Measurements from ENCODE around the gene DYNLT5.

Gene DYNLT5

DNA sequence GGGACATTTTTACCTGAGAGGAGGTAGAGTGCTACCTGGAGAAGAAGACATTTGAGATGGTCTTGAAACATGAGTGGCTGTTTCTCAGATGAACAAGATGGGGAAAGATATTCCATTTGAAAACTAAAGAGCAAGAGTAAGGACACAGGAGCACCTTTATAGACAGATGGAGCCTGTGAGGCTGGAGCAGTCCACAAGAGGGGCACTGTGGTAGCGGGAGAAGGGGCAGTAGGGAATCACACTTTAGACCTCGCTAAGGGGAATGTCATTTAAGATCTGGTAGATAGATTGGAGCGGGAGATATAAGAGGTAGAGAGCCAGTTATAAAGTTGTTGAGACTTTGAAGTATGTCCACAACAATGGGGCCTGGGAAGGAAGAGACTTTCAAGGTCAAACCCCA is 23.4 kb downstream of the DYNLT5 start:
- Histone ChIP-seq H3K36me3 (ENCODE audit: insufficient read depth, low read length) (no peaks in the 10 kb centered on the region), H3K4me1 (ENCODE audit: insufficient read depth, low read length, severe bottlenecking) (peaks cover 2% of the 10 kb centered on the region), H3K9me3 (ENCODE audit: low read length) (no peaks in the 10 kb centered on the region), H3K27ac (ENCODE audit: low read depth, low read length, poor library complexity, severe bottlenecking) (no peak overlapping the region), H3K4me3 (ENCODE audit: low read depth, low read length, poor library complexity, severe bottlenecking) (no peak overlapping the region), H3K79me2 (ENCODE audit: insufficient read depth, low read length) (no peaks in the 10 kb centered on the region), H3K9ac (ENCODE audit: low read length) (no peak overlapping the region), H3K27me3 (ENCODE audit: insufficient read depth, low read length) (no peaks in the 10 kb centered on the region), H3K4me2 (ENCODE audit: low read length) (no peak overlapping the region), H2AFZ (ENCODE audit: low read length) (no peak overlapping the region), H3K9me2 (ENCODE audit: low read depth, low read length) (no peaks in the 10 kb centered on the region), H3F3A (ENCODE audit: insufficient read depth, low read length) (no peaks in the 10 kb centered on the region), H4K20me1 (ENCODE audit: insufficient read depth, low read length) (no peaks in the 10 kb centered on the region)
- TF ChIP-seq, protein P1, sequence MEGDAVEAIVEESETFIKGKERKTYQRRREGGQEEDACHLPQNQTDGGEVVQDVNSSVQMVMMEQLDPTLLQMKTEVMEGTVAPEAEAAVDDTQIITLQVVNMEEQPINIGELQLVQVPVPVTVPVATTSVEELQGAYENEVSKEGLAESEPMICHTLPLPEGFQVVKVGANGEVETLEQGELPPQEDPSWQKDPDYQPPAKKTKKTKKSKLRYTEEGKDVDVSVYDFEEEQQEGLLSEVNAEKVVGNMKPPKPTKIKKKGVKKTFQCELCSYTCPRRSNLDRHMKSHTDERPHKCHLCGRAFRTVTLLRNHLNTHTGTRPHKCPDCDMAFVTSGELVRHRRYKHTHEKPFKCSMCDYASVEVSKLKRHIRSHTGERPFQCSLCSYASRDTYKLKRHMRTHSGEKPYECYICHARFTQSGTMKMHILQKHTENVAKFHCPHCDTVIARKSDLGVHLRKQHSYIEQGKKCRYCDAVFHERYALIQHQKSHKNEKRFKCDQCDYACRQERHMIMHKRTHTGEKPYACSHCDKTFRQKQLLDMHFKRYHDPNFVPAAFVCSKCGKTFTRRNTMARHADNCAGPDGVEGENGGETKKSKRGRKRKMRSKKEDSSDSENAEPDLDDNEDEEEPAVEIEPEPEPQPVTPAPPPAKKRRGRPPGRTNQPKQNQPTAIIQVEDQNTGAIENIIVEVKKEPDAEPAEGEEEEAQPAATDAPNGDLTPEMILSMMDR (IDR thresholded peaks at IDR 0.05; ENCODE audit: low read length) = no peak
- no peak for TF ChIP-seq EZH2 (IDR thresholded peaks at IDR 0.05; ENCODE audit: borderline replicate concordance, low read length)

- Histone ChIP-seq H3K36me3 (ENCODE audit: insufficient read depth, low read length) (no peaks in the 10 kb centered on the region), H3K27me3 (ENCODE audit: insufficient read depth, low read length) (no peaks in the 10 kb centered on the region), H3K9ac (ENCODE audit: low read length) (no peak overlapping the region), H2AFZ (ENCODE audit: low read length) (no peak overlapping the region), H3K4me2 (ENCODE audit: low read length) (no peak overlapping the region), H3K4me3 (ENCODE audit: low read depth, low read length, poor library complexity, severe bottlenecking) (no peak overlapping the region), H3K27ac (ENCODE audit: low read depth, low read length, poor library complexity, severe bottlenecking) (no peak overlapping the region), H3K9me2 (ENCODE audit: low read depth, low read length) (no peaks in the 10 kb centered on the region), H3K4me1 (ENCODE audit: insufficient read depth, low read length, severe bottlenecking) (no peaks in the 10 kb centered on the region), H3K79me2 (ENCODE audit: insufficient read depth, low read length) (no peaks in the 10 kb centered on the region), H4K20me1 (ENCODE audit: insufficient read depth, low read length) (no peaks in the 10 kb centered on the region), H3K9me3 (ENCODE audit: low read length) (no peaks in the 10 kb centered on the region), H3F3A (ENCODE audit: insufficient read depth, low read length) (no peaks in the 10 kb centered on the region)
- TF ChIP-seq, protein P1 (IDR thresholded peaks at IDR 0.05; ENCODE audit: low read length) = no peak
Observed at GRCh38 chr1:66777831-66778230, 25.6 kb downstream of the DYNLT5 start.

- H4K20me1 ChIP-seq (ENCODE audit: insufficient read depth, low read length) = no peaks in the 10 kb centered on the region
- no peak overlapping the region for H3K9ac ChIP-seq (ENCODE audit: low read length)
- H3K36me3 ChIP-seq (ENCODE audit: insufficient read depth, low read length) = no peaks in the 10 kb centered on the region
- no peaks in the 10 kb centered on the region for H3K4me1 ChIP-seq (ENCODE audit: insufficient read depth, low read length, severe bottlenecking)
- no peak overlapping the region for H2AFZ ChIP-seq (ENCODE audit: low read length)
- H3K27ac ChIP-seq (ENCODE audit: low read depth, low read length, poor library complexity, severe bottlenecking) = no peak overlapping the region
- H3K79me2 ChIP-seq (ENCODE audit: insufficient read depth, low read length) = no peaks in the 10 kb centered on the region
- H3F3A ChIP-seq (ENCODE audit: insufficient read depth, low read length) = no peaks in the 10 kb centered on the region
- TF ChIP-seq EZH2 (IDR thresholded peaks at IDR 0.05; ENCODE audit: borderline replicate concordance, low read length) = no peak
- TF ChIP-seq, protein P1 (IDR thresholded peaks at IDR 0.05; ENCODE audit: low read length) = no peak
- H3K4me2 ChIP-seq (ENCODE audit: low read length) = no peak overlapping the region
- no peaks in the 10 kb centered on the region for H3K9me2 ChIP-seq (ENCODE audit: low read depth, low read length)
- no peaks in the 10 kb centered on the region for H3K27me3 ChIP-seq (ENCODE audit: insufficient read depth, low read length)
- no peaks in the 10 kb centered on the region for H3K9me3 ChIP-seq (ENCODE audit: low read length)
- no peak overlapping the region for H3K4me3 ChIP-seq (ENCODE audit: low read depth, low read length, poor library complexity, severe bottlenecking)
Observed at GRCh38 chr1:66778266-66778665, 26.0 kb downstream of the DYNLT5 start.

All from OCI-LY1 (cell line).